HepG2 (cell line): Measurements from ENCODE around the gene PTMA. TPM values are rescaled to one million over a fixed set of nuclear protein-coding genes. Genes with fewer than 3 reads are reported as not detected.

Source experiments
- BCL6 ChIP-seq: IDR thresholded peaks from 2 replicates; pipeline ENCODE4 v1.6.1; 2016; ENCODE audit warnings: missing genetic modification reagents, missing compliant biosample characterization
- ETS1 ChIP-seq: sonication (generic); formaldehyde crosslinking; IDR thresholded peaks from 2 replicates; pipeline ENCODE4 v1.4.0; 2020; ENCODE audit warnings: missing genetic modification reagents
- GMEB1 ChIP-seq: sonication (generic); formaldehyde crosslinking; IDR thresholded peaks from 2 replicates; pipeline ENCODE4 v1.5.1; 2020; ENCODE audit warnings: missing genetic modification reagents, mild to moderate bottlenecking, borderline replicate concordance
- HMG20B ChIP-seq: conservative IDR thresholded peaks from 2 replicates; pipeline ENCODE4 v1.6.1; 2016; ENCODE audit warnings: missing genetic modification reagents, missing compliant biosample characterization
- PHF5A ChIP-seq: IDR thresholded peaks from one replicate; pipeline ENCODE4 v1.6.1; 2018; ENCODE audit warnings: low read depth, missing genetic modification reagents; ENCODE audit not compliant: unreplicated experiment
- TFE3 ChIP-seq: IDR thresholded peaks from 2 replicates; pipeline ENCODE4 v1.6.1; 2016
- TRIM22 ChIP-seq: fragments of 450-650 bp; IDR thresholded peaks from 2 replicates; pipeline ENCODE4 v1.6.1; 2017
- ZBED4 ChIP-seq: sonication (generic); formaldehyde crosslinking; IDR thresholded peaks from 2 replicates; pipeline ENCODE4 v1.4.0; 2020; ENCODE audit warnings: missing genetic modification reagents, borderline replicate concordance
- ZMYM3 ChIP-seq: sonication (generic); formaldehyde crosslinking; IDR thresholded peaks from 2 replicates; pipeline ENCODE4 v1.5.1; 2020; ENCODE audit warnings: mild to moderate bottlenecking, missing genetic modification reagents
- ZNF280D ChIP-seq: sonication (generic); formaldehyde crosslinking; IDR thresholded peaks from 2 replicates; pipeline ENCODE4 v1.5.1; 2020; ENCODE audit warnings: mild to moderate bottlenecking, missing genetic modification reagents
- ZNF891 ChIP-seq: sonication (generic); formaldehyde crosslinking; IDR thresholded peaks from 2 replicates; pipeline ENCODE4 v1.5.0; 2020; ENCODE audit warnings: mild to moderate bottlenecking, missing genetic modification reagents
- polyA plus RNA-seq, 8 experiments: library from polyadenylated mRNA; depleted of rRNA in 3 of 8; stranded (reverse) in 7 of 8; unstranded in 1 of 8; fragments of >200 nt; fragmentation: Illumina TruSeq in 4 of 8; extraction: Trizol in 4 of 8; gene quantifications; 2 replicates each; pipeline versions ENCODE4 v1.2.1 to v1.2.3, GENCODE V29; 2011 to 2016; ENCODE audit warnings: low read depth in 4 of 8, missing spikeins in 1 of 8, mixed read lengths in 1 of 8; ENCODE audit not compliant: insufficient read depth in 1 of 8
- total RNA-seq, 5 experiments: library from RNA; depleted of rRNA; stranded (reverse); fragments of >200 nt; fragmentation: Illumina TruSeq; extraction: Trizol; gene quantifications; 2 replicates each; pipeline ENCODE4 v1.2.3, GENCODE V29; 2016; ENCODE audit warnings: low read depth in 1 of 5

The PTMA gene
- total and polyA plus RNA-seq, 2 of the 13 experiments (the other 11 are each of a cell fraction or from before 2014, with no cell fraction given): 190 to 1,086 TPM

- TF ChIP-seq ETS1 (CRISPR knock-in tag) (peak; percentile 99), HMG20B (CRISPR knock-in tag) (no peak), ZMYM3 (CRISPR knock-in tag) (no peak), PHF5A (CRISPR knock-in tag) (no peak), TRIM22 (no peak), BCL6 (peak; percentile 64; the same call in 1 of the 2 replicates), ZNF280D (CRISPR knock-in tag) (peak; percentile 42; the same call in 1 of the 2 replicates), ZNF891 (peak; percentile 95), TFE3 (peak; percentile 88), ZBED4 (CRISPR knock-in tag) (peak; percentile 94), GMEB1 (CRISPR knock-in tag) (peak; percentile 77)
Observed at GRCh38 chr2:231709981-231710798, 1.9 kb downstream of the PTMA start (continued).
